Neural cell (in vitro differentiated cells): Measurements from ENCODE around the gene ZNF892. TPM values are rescaled to one million over a fixed set of nuclear protein-coding genes. Genes with fewer than 3 reads are reported as not detected.

Source experiments
- H2AFZ ChIP-seq: fragments of 200-600, 300-800 bp; sonication (generic), shearing (Covaris generic); 2 replicates; pipeline ENCODE4 v1.6.0; 2014; ENCODE audit warnings: low read depth, mild to moderate bottlenecking, antibody characterized with exemption, low read length, moderate library complexity
- H3F3A ChIP-seq: fragments of 200-600 bp; shearing (Covaris generic); 2 replicates; pipeline ENCODE4 v1.6.1; 2016; ENCODE audit warnings: mild to moderate bottlenecking, moderate library complexity, mixed read lengths, antibody characterized with exemption, low read length; ENCODE audit not compliant: insufficient read depth, poor library complexity, severe bottlenecking
- H3K27ac ChIP-seq: fragments of 200-600, 300-800 bp; sonication (generic), shearing (Covaris generic); 2 replicates; pipeline ENCODE4 v1.5.1; 2014; ENCODE audit warnings: mild to moderate bottlenecking, low read length, moderate library complexity
- H3K27me3 ChIP-seq: fragments of 300-800, 200-600 bp; sonication (generic), shearing (Covaris generic); 2 replicates; pipeline ENCODE4 v1.6.0; 2014; ENCODE audit warnings: mild to moderate bottlenecking, low read depth, low read length, moderate library complexity; ENCODE audit not compliant: insufficient read depth
- H3K36me3 ChIP-seq: fragments of 300-800, 200-600 bp; sonication (generic), shearing (Covaris generic); 2 replicates; pipeline ENCODE4 v1.5.1; 2014; ENCODE audit warnings: mild to moderate bottlenecking, antibody characterized with exemption, low read length, moderate library complexity; ENCODE audit not compliant: insufficient read depth
- H3K4me2 ChIP-seq: fragments of 300-800, 200-600 bp; sonication (generic), shearing (Covaris generic); 2 replicates; pipeline ENCODE4 v1.6.0; 2014; ENCODE audit warnings: mild to moderate bottlenecking, low read length
- H3K4me3 ChIP-seq: fragments of 300-800, 200-600 bp; sonication (generic), shearing (Covaris generic); 2 replicates; pipeline ENCODE4 v1.5.1; 2014; ENCODE audit warnings: mild to moderate bottlenecking, low read length, moderate library complexity
- H3K79me2 ChIP-seq: fragments of 200-600 bp; shearing (Covaris generic); replicated peaks from 2 replicates; pipeline ENCODE4 v1.6.0; 2014; ENCODE audit warnings: mild to moderate bottlenecking, low read length, moderate library complexity; ENCODE audit not compliant: insufficient read depth
- H3K9ac ChIP-seq: fragments of 300-800, 200-600 bp; sonication (generic), shearing (Covaris generic); 2 replicates; pipeline ENCODE4 v1.6.1; 2016; ENCODE audit warnings: mild to moderate bottlenecking, low read length, mixed read lengths
- H3K9me2 ChIP-seq: fragments of 200-600 bp; shearing (Covaris generic); 2 replicates; pipeline ENCODE4 v1.6.1; 2016; ENCODE audit warnings: mild to moderate bottlenecking, low read length, mixed read lengths; ENCODE audit not compliant: insufficient read depth
- H3K9me3 ChIP-seq: fragments of 200-600, 300-800 bp; sonication (generic), shearing (Covaris generic); 2 replicates; pipeline ENCODE4 v1.6.1; 2016; ENCODE audit warnings: mild to moderate bottlenecking, mixed run types, low read length, moderate library complexity, mixed read lengths
- H4K20me1 ChIP-seq: fragments of 200-600 bp; shearing (Covaris generic); 2 replicates; pipeline ENCODE4 v1.6.1; 2016; ENCODE audit warnings: mild to moderate bottlenecking, mixed run types; ENCODE audit not compliant: insufficient read depth
- CTCF ChIP-seq: fragments of 450-650 bp; IDR thresholded peaks from 2 replicates; pipeline ENCODE4 v1.5.1; 2014; ENCODE audit warnings: antibody characterized with exemption, mild to moderate bottlenecking, moderate library complexity; ENCODE audit not compliant: poor library complexity, severe bottlenecking
- EP300 ChIP-seq: fragments of 450-650 bp; conservative IDR thresholded peaks from 2 replicates; pipeline ENCODE4 v1.6.1; 2014; ENCODE audit warnings: antibody characterized with exemption, mild to moderate bottlenecking, moderate library complexity; ENCODE audit not compliant: poor library complexity, severe bottlenecking
- EZH2 ChIP-seq: fragments of 200-600, 300-800 bp; shearing (Covaris generic), sonication (generic); IDR thresholded peaks from 2 replicates; pipeline ENCODE4 v1.6.1; 2014; ENCODE audit warnings: antibody characterized with exemption, low read length, borderline replicate concordance, mild to moderate bottlenecking; ENCODE audit not compliant: insufficient read depth, poor library complexity, severe bottlenecking
- MXI1 ChIP-seq: fragments of 450-650 bp; conservative IDR thresholded peaks from 2 replicates; pipeline ENCODE4 v1.6.1; 2014; ENCODE audit warnings: antibody characterized with exemption, mild to moderate bottlenecking; ENCODE audit not compliant: poor library complexity, severe bottlenecking
- POLR2AphosphoS5 ChIP-seq: IDR thresholded peaks from 2 replicates; pipeline ENCODE4 v1.6.1; 2012
- RAD21 ChIP-seq: fragments of 450-650 bp; conservative IDR thresholded peaks from 2 replicates; pipeline ENCODE4 v1.6.1; 2014; ENCODE audit warnings: antibody characterized with exemption, mild to moderate bottlenecking, moderate library complexity
- REST ChIP-seq: IDR thresholded peaks from 2 replicates; pipeline ENCODE4 v1.6.1; 2012; ENCODE audit warnings: borderline replicate concordance
- SMC3 ChIP-seq: fragments of 450-650 bp; conservative IDR thresholded peaks from 2 replicates; pipeline ENCODE4 v1.6.1; 2014; ENCODE audit warnings: antibody characterized with exemption, mild to moderate bottlenecking, moderate library complexity; ENCODE audit not compliant: poor library complexity
- TAF1 ChIP-seq: IDR thresholded peaks from 2 replicates; pipeline ENCODE4 v1.6.1; 2012; ENCODE audit warnings: low read depth
- polyA plus RNA-seq: library from polyadenylated mRNA; depleted of rRNA; stranded (reverse); fragments of >200 nt; gene quantifications from 2 replicates; pipeline ENCODE4 v1.2.3, GENCODE V29; 2014

The ZNF892 gene
- polyA plus RNA-seq, 1 donor from 2014 or later: 8.0 TPM

- H3K27me3 ChIP-seq: no peaks in the 10 kb centered on the region
- no peak overlapping the region for H2AFZ ChIP-seq
- TF ChIP-seq REST: no peak
- no peak for TF ChIP-seq RAD21
- TF ChIP-seq MXI1: no peak
- TF ChIP-seq CTCF: no peak
- TF ChIP-seq EZH2: no peak
- TF ChIP-seq EP300: no peak
- TF ChIP-seq TAF1: no peak
- TF ChIP-seq POLR2AphosphoS5: no peak
- TF ChIP-seq SMC3: no peak
- H3K9me3 ChIP-seq: peaks cover 6% of the 10 kb centered on the region
- no peak overlapping the region for H3K9ac ChIP-seq
- no peaks in the 10 kb centered on the region for H3K36me3 ChIP-seq
- H3K27ac ChIP-seq: no peak overlapping the region
- H3K9me2 ChIP-seq: no peaks in the 10 kb centered on the region
- H4K20me1 ChIP-seq: no peaks in the 10 kb centered on the region
- peaks cover 10% of the 10 kb centered on the region for H3K79me2 ChIP-seq
- peak overlapping the region; percentile 97 for H3K4me3 ChIP-seq
- H3K4me2 ChIP-seq: no peak overlapping the region
- no peaks in the 10 kb centered on the region for H3F3A ChIP-seq
Observed at GRCh38 chr2:95206096-95206495, 1.2 kb upstream of the ZNF892 start.

GRCh38 chr2:95208106-95208505 is 785 bp downstream of the ZNF892 start:
- Histone ChIP-seq H3K9ac (peak overlapping the region; percentile 86), H3K27ac (peak overlapping the region; percentile 80), H3K79me2 (peaks cover 10% of the 10 kb centered on the region), H3K9me2 (no peaks in the 10 kb centered on the region), H3K27me3 (no peaks in the 10 kb centered on the region), H4K20me1 (no peaks in the 10 kb centered on the region), H3F3A (no peaks in the 10 kb centered on the region), H3K4me3 (peak overlapping the region; percentile 97), H3K36me3 (peaks cover 19% of the 10 kb centered on the region), H3K9me3 (peaks cover 25% of the 10 kb centered on the region), H2AFZ (peak overlapping the region; percentile 82), H3K4me2 (peak overlapping the region; percentile 18)
- TF ChIP-seq MXI1: no peak
- no peak for TF ChIP-seq RAD21
- TF ChIP-seq EP300: no peak
- TF ChIP-seq EZH2: no peak
- TF ChIP-seq POLR2AphosphoS5: no peak
- no peak for TF ChIP-seq REST
- TF ChIP-seq SMC3: no peak
- no peak for TF ChIP-seq TAF1
- no peak for TF ChIP-seq CTCF
